Measurements from ENCODE around the gene THOP1. TPM values are rescaled to one million over a fixed set of nuclear protein-coding genes. Genes with fewer than 3 reads are reported as not detected.

The THOP1 gene
- total RNA-seq, 1 experiment from 2014 or later = 114 TPM

DNA sequence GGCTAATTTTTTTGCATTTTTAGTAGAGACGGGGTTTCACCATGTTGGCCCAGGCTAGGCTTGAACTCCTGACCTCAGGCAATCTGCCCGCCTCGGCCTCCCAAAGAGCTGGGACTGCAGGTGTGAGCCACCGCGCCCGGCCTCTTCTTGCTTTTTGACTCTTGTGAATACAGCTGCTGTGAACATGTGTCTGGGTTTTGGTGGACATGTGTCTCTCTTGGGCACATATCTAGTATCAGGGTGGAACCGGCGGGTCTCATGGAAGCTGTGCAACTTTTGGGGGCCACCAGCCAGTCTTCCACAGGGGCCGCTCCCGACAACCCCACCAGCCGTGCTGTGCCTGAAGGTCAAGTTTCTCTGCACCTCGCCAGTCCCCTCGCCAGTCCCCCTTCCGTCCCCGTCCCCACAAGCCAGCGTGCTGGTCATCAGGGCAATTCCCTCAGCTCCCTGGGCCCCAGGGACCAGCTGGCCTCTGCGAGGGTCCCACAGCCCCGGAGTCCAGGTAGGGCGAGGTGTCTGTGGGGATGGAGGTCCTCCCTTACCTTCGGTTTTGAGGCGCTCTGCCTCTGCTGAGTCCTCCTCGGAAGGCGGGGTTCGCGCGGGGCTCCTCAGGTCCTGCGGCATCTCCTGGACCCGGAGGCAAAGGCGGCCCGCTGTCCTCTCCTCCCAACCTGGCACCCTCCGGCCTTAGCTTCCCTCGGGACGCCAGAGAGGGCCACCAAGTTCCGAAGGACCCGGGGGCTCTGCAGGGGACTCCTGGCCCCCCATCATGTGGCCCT lies 18.5 kb upstream of the THOP1 start:
- Mint-ChIP-seq H3K4me1 (ENCODE audit: insufficient read depth, unreplicated experiment) (no peaks in the 10 kb centered on the region), H3K9me3 (ENCODE audit: unreplicated experiment) (no peaks in the 10 kb centered on the region), H3K27ac (ENCODE audit: low read depth, unreplicated experiment) (no peak overlapping the region), H3K4me3 (ENCODE audit: unreplicated experiment) (no peak overlapping the region), H3K27me3 (ENCODE audit: insufficient read depth, unreplicated experiment) (no peaks in the 10 kb centered on the region), H3K36me3 (ENCODE audit: insufficient read depth, unreplicated experiment) (peaks cover 67% of the 10 kb centered on the region)
- CTCF ChIA-PET = interaction anchor here (0.6 kb wide), 1 partner anchor 614 kb away, joined by 3 read pairs; no protein-coding TSS in a partner anchor
- POLR2A ChIA-PET = interaction anchor here (1.0 kb wide), 1 partner anchor 233 kb away, joined by 3 read pairs; no protein-coding TSS in a partner anchor
- no peak for DNase-seq (ENCODE audit: unreplicated experiment)
- TF ChIP-seq, protein P1, sequence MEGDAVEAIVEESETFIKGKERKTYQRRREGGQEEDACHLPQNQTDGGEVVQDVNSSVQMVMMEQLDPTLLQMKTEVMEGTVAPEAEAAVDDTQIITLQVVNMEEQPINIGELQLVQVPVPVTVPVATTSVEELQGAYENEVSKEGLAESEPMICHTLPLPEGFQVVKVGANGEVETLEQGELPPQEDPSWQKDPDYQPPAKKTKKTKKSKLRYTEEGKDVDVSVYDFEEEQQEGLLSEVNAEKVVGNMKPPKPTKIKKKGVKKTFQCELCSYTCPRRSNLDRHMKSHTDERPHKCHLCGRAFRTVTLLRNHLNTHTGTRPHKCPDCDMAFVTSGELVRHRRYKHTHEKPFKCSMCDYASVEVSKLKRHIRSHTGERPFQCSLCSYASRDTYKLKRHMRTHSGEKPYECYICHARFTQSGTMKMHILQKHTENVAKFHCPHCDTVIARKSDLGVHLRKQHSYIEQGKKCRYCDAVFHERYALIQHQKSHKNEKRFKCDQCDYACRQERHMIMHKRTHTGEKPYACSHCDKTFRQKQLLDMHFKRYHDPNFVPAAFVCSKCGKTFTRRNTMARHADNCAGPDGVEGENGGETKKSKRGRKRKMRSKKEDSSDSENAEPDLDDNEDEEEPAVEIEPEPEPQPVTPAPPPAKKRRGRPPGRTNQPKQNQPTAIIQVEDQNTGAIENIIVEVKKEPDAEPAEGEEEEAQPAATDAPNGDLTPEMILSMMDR (IDR thresholded peaks at IDR 0.05; ENCODE audit: unreplicated experiment) = no peak
- intact Hi-C loops (cut with micrococcal nuclease) = no loop called here
- BruUV-seq (replicated peaks) = no TSS peak

GRCh38 chr19:2767688-2768087 lies 17.6 kb upstream of the THOP1 start:
- Mint-ChIP-seq H3K4me3 (ENCODE audit: unreplicated experiment) (no peak overlapping the region), H3K27me3 (ENCODE audit: insufficient read depth, unreplicated experiment) (no peaks in the 10 kb centered on the region), H3K27ac (ENCODE audit: low read depth, unreplicated experiment) (peak overlapping the region; percentile 35), H3K4me1 (ENCODE audit: insufficient read depth, unreplicated experiment) (no peaks in the 10 kb centered on the region), H3K9me3 (ENCODE audit: unreplicated experiment) (no peaks in the 10 kb centered on the region), H3K36me3 (ENCODE audit: insufficient read depth, unreplicated experiment) (peaks cover 61% of the 10 kb centered on the region)
- POLR2A ChIA-PET = interaction anchor here (1.0 kb wide), 1 partner anchor 234 kb away, joined by 3 read pairs; no protein-coding TSS in a partner anchor
- DNase-seq (ENCODE audit: unreplicated experiment) = no peak
- intact Hi-C loops (cut with micrococcal nuclease) = no loop called here
- BruUV-seq (replicated peaks) = no TSS peak
- CTCF ChIA-PET = interaction anchor here (1.5 kb wide), 1 partner anchor 120 kb away, joined by 6 read pairs; no protein-coding TSS in a partner anchor
- TF ChIP-seq, protein P1 (IDR thresholded peaks at IDR 0.05; ENCODE audit: unreplicated experiment) = no peak

- intact Hi-C loops (cut with micrococcal nuclease) = no loop called here
- CTCF ChIA-PET = interaction anchor here (1.5 to 1.6 kb wide), 2 partner anchors 19 to 121 kb away, joined by 5 to 6 read pairs; no protein-coding TSS in a partner anchor
- peaks cover 54% of the 10 kb centered on the region for H3K36me3 Mint-ChIP-seq (ENCODE audit: insufficient read depth, unreplicated experiment)
Observed at GRCh38 chr19:2768365-2769132, 16.8 kb upstream of the THOP1 start.

More at GRCh38 chr19:2768365-2769132, 16.8 kb upstream of the THOP1 start:
- Mint-ChIP-seq H3K4me3 (ENCODE audit: unreplicated experiment) (no peak overlapping the region), H3K4me1 (ENCODE audit: insufficient read depth, unreplicated experiment) (no peaks in the 10 kb centered on the region), H3K9me3 (ENCODE audit: unreplicated experiment) (no peaks in the 10 kb centered on the region), H3K27me3 (ENCODE audit: insufficient read depth, unreplicated experiment) (no peaks in the 10 kb centered on the region), H3K27ac (ENCODE audit: low read depth, unreplicated experiment) (no peak overlapping the region)
- no peak for DNase-seq (ENCODE audit: unreplicated experiment)
- POLR2A ChIA-PET = no interaction called here
- TF ChIP-seq, protein P1 (IDR thresholded peaks at IDR 0.05; ENCODE audit: unreplicated experiment) = no peak
- BruUV-seq (replicated peaks) = no TSS peak

All from MCF 10A (cell line).